Esophagus squamous epithelium (tissue), 5 donors: Measurements from ENCODE around the gene NRXN3. TPM values are rescaled to one million over a fixed set of nuclear protein-coding genes. Genes with fewer than 3 reads are reported as not detected.

Source experiments
- DNase-seq: peaks from one replicate; lab custom pipeline; 2025; lab: John Stamatoyannopoulos, UW
- H3K27ac ChIP-seq, 4 donors: fragments of 200-600 bp; sonication (generic); one replicate each; pipeline ENCODE4 v1.5.1; 2016 to 2019; ENCODE audit warnings: mild to moderate bottlenecking in 1 of 4
- H3K27me3 ChIP-seq, 4 donors: fragments of 200-600 bp; sonication (generic); 1 replicate in 3 of 4; 2 replicates in 1 of 4; pipeline versions ENCODE4 v1.5.1 to v1.6.0; 2017 to 2021; ENCODE audit warnings: antibody characterized with exemption in 1 of 4
- H3K36me3 ChIP-seq, 3 donors: fragments of 200-600 bp; sonication (generic); one replicate each; pipeline ENCODE4 v1.5.1; 2016 to 2019
- H3K4me1 ChIP-seq, 3 donors: fragments of 200-600 bp; sonication (generic); one replicate each; pipeline ENCODE4 v1.5.1; 2017 to 2019
- H3K4me3 ChIP-seq, 4 donors: fragments of 200-600 bp; sonication (generic); 1 replicate in 3 of 4; 2 replicates in 1 of 4; pipeline ENCODE4 v1.5.1; 2016 to 2019; ENCODE audit warnings: mild to moderate bottlenecking in 2 of 4, moderate library complexity in 1 of 4
- H3K9me3 ChIP-seq, 3 donors: fragments of 200-600 bp; sonication (generic); one replicate each; pipeline ENCODE4 v1.5.1; 2016 to 2019
- CTCF ChIP-seq, 6 experiments: fragments of 450-650 bp in 4 of 6; fragments of 200-600 bp in 2 of 6; sonication (generic) in 2 of 6; IDR thresholded peaks; one replicate each; pipeline ENCODE4 v1.5.1; 2016 to 2019; ENCODE audit warnings: antibody characterized with exemption in 6 of 6, mild to moderate bottlenecking in 4 of 6, moderate library complexity in 4 of 6
- POLR2A ChIP-seq, 4 donors: fragments of 450-650 bp; IDR thresholded peaks; one replicate each; pipeline ENCODE4 v1.6.1; 2017; ENCODE audit warnings: antibody characterized with exemption in 4 of 4, mild to moderate bottlenecking in 4 of 4, moderate library complexity in 3 of 4
- WGBS, 2 donors: methylation state at CpG; one replicate each; pipeline ENCODE4 v1.1.5; 2018; 5-methylcytosine and 5-hydroxymethylcytosine counted together
- intact Hi-C: fragments of 100-400 bp; cut with DNase I; formaldehyde crosslinking; loops from one replicate; pipeline ENCODE4 v1.15.0; 2022
- total RNA-seq, 4 donors: library from RNA; depleted of rRNA; stranded (reverse); fragments of >200 nt; gene quantifications; one replicate each; pipeline ENCODE4 v1.1.0, GENCODE V29; 2016
- donor health status: DM: yes; HTN: yes; CAD: no.

NRXN3 gene
- total RNA-seq, 4 donors from 2014 or later = 0.30 to 15.8 (median 1.5) TPM

- 62 to 76% methylated on average over 3 of the region's 3 CpGs for WGBS, 2 donors
- H3K27ac ChIP-seq = no peak overlapping the region
- intact Hi-C loops = no loop called here
- H3K27me3 ChIP-seq = peaks cover 0 to 7% (median 0%) of the 10 kb centered on the region in 4 donors
- no peak for DNase-seq
- no peaks in the 10 kb centered on the region for H3K36me3 ChIP-seq
- no peaks in the 10 kb centered on the region for H3K9me3 ChIP-seq
- H3K4me1 ChIP-seq = no peaks in the 10 kb centered on the region
- no peak overlapping the region for H3K4me3 ChIP-seq
- no peak for TF ChIP-seq CTCF (IDR thresholded peaks at IDR 0.05)
- TF ChIP-seq POLR2A (IDR thresholded peaks at IDR 0.05) = no peak
Measured at GRCh38 chr14:79027138-79027537, 857.0 kb downstream of the NRXN3 start.

GRCh38 chr14:79028281-79028680, 858.1 kb downstream of the NRXN3 start:
- WGBS, 2 donors = 43 to 49% methylated on average over 3 of the region's 3 CpGs
- peaks cover 0 to 19% (median 0%) of the 10 kb centered on the region in 4 donors for H3K27me3 ChIP-seq
- H3K9me3 ChIP-seq = no peaks in the 10 kb centered on the region
- H3K4me1 ChIP-seq = no peaks in the 10 kb centered on the region
- H3K36me3 ChIP-seq = no peaks in the 10 kb centered on the region
- no peak for DNase-seq
- H3K27ac ChIP-seq = no peak overlapping the region
- intact Hi-C loops = no loop called here
- no peak for TF ChIP-seq POLR2A (IDR thresholded peaks at IDR 0.05)
- no peak for TF ChIP-seq CTCF (IDR thresholded peaks at IDR 0.05)
- H3K4me3 ChIP-seq = no peak overlapping the region

GRCh38 chr14:79036441-79036840, 866.3 kb downstream of the NRXN3 start:
- H3K4me1 ChIP-seq = no peaks in the 10 kb centered on the region
- H3K27ac ChIP-seq = no peak overlapping the region
- H3K27me3 ChIP-seq = peaks cover 0 to 52% (median 0%) of the 10 kb centered on the region in 4 donors
- no peak for DNase-seq
- H3K4me3 ChIP-seq = no peak overlapping the region
- intact Hi-C loops = no loop called here
- TF ChIP-seq POLR2A (IDR thresholded peaks at IDR 0.05) (no peak), CTCF (IDR thresholded peaks at IDR 0.05) (no peak)
- WGBS, 2 donors = 46 to 67% methylated on average over 4 of the region's 4 CpGs
- peaks cover 0 to 6% (median 0%) of the 10 kb centered on the region in 3 donors for H3K9me3 ChIP-seq
- H3K36me3 ChIP-seq = no peaks in the 10 kb centered on the region

GRCh38 chr14:79037106-79037505, 866.9 kb downstream of the NRXN3 start:
- Histone ChIP-seq H3K27me3 (peaks cover 0 to 50% (median 0%) of the 10 kb centered on the region in 4 donors), H3K27ac (no peak overlapping the region), H3K4me3 (no peak overlapping the region), H3K36me3 (no peaks in the 10 kb centered on the region), H3K4me1 (no peaks in the 10 kb centered on the region), H3K9me3 (peaks cover 0 to 6% (median 0%) of the 10 kb centered on the region in 3 donors)
- WGBS, 2 donors = 83 to 94% methylated on average over 3 of the region's 3 CpGs
- DNase-seq = no peak
- no peak for TF ChIP-seq POLR2A (IDR thresholded peaks at IDR 0.05)
- no peak for TF ChIP-seq CTCF (IDR thresholded peaks at IDR 0.05)
- intact Hi-C loops = no loop called here

GRCh38 chr14:79037593-79037992, 867.4 kb downstream of the NRXN3 start:
- Histone ChIP-seq H3K36me3 (no peaks in the 10 kb centered on the region), H3K4me3 (no peak overlapping the region), H3K4me1 (no peaks in the 10 kb centered on the region), H3K9me3 (peaks cover 0 to 6% (median 0%) of the 10 kb centered on the region in 3 donors), H3K27ac (no peak overlapping the region), H3K27me3 (peaks cover 0 to 50% (median 0%) of the 10 kb centered on the region in 4 donors)
- WGBS, 2 donors = 60 to 64% methylated on average over 7 of the region's 7 CpGs
- intact Hi-C loops = no loop called here
- DNase-seq = no peak
- TF ChIP-seq POLR2A (IDR thresholded peaks at IDR 0.05) (no peak), CTCF (IDR thresholded peaks at IDR 0.05) (no peak)
